ENCODE measurements around the gene GBP6. TPM values are rescaled to one million over a fixed set of nuclear protein-coding genes. Genes with fewer than 3 reads are reported as not detected.

GBP6 gene, protein sequence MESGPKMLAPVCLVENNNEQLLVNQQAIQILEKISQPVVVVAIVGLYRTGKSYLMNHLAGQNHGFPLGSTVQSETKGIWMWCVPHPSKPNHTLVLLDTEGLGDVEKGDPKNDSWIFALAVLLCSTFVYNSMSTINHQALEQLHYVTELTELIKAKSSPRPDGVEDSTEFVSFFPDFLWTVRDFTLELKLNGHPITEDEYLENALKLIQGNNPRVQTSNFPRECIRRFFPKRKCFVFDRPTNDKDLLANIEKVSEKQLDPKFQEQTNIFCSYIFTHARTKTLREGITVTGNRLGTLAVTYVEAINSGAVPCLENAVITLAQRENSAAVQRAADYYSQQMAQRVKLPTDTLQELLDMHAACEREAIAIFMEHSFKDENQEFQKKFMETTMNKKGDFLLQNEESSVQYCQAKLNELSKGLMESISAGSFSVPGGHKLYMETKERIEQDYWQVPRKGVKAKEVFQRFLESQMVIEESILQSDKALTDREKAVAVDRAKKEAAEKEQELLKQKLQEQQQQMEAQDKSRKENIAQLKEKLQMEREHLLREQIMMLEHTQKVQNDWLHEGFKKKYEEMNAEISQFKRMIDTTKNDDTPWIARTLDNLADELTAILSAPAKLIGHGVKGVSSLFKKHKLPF
- total RNA-seq: 0.61 and 1.3 TPM in 2 replicates

DNA sequence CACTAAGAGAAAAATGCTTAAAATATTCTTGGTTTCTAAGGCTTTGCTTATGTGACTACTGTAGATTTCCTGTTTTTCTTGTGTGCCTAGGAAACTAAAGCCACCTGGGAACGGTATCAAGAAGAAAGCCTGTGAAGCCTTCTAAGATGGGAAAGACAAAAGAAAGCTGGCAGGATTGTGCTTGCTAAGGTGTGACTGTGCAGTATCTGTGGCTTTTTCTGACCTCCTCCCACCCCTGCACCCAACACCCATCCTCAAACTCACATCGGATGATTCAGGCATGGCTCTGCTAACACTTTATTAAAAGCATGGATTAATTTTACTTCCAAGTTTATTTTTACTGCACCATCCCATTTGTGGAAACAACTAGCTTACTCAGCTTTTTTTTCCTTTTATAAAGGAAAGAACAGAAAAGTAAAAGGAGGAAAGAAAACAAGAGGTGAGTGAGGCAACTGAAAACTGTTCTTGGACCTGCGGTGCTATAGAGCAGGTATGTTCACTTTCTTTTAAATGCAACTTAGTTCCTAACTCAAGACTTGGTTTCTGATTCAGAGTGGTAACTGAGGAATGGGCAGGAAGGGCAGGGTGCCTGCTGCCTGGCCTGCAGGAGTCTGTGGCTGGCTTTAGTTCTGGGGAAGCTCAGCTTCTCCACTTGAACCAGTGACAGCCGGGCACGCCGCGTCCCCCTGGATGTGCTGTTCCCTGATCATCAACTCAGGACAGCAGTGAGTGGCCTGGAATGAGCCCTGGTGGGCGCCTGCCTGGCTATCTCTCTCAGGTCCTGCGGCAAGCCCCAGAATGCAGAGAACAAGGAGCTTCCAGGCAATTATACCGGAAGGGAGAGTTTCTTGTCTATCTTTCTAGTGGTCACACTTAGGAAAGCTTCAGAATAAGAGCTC, at the start of gene GBP6:
GBP6 (plus strand) TSS at position 422 of the 899 bp plus-strand sequence. CDS start 4,493 bp downstream, outside the sequence.

Other genes with a start within 250 kb of the GBP6 start
- 0.31 and 0.53 TPM in 2 replicates for gene GBP2, start 237.9 kb upstream of the GBP6 start, total RNA-seq
- gene GBP7, start 188.1 kb upstream of the GBP6 start, total RNA-seq: not detected in 2 replicates
- gene GBP4, start 165.1 kb upstream of the GBP6 start, total RNA-seq: under 0.01 and 0.04 TPM in 2 replicates
- 0.11 TPM in 1 of 2 replicates, not detected in the other for gene GBP5, start 91.2 kb upstream of the GBP6 start, total RNA-seq
- gene LRRC8B, start 160.8 kb downstream of the GBP6 start, total RNA-seq: 0.94 and 9.4 TPM in 2 replicates

Data from hair follicular keratinocyte (primary cell).